ENCODE results near the gene BMAL1. TPM values are rescaled to one million over a fixed set of nuclear protein-coding genes. Genes with fewer than 3 reads are reported as not detected.

Gene BMAL1
- total and polyA plus RNA-seq, 2 of the 4 experiments (the other 2 are of a cell fraction), result 8.8 to 9.9 TPM

GRCh38 chr11:13229711-13230318 is 47.8 kb upstream of the BMAL1 start:
- peak overlapping the region; percentile 27; the same call in 1 of the 3 replicates for H2BK15ac ChIP-seq (ENCODE audit: low read depth, low read length)
- no peaks in the 10 kb centered on the region for H3K79me1 ChIP-seq (ENCODE audit: low read depth in 1 of 2, low read length in 2 of 2)
- no peaks in the 10 kb centered on the region for H3K36me3 ChIP-seq (ENCODE audit: control insufficient read depth, insufficient read depth, low read length)
- no peak overlapping the region for H2BK5ac ChIP-seq (ENCODE audit: low read depth, low read length, poor library complexity, severe bottlenecking)
- H3K4me2 ChIP-seq (ENCODE audit: low read depth, low read length), result no peak overlapping the region
- no peak for TF ChIP-seq POLR2A (IDR thresholded peaks at IDR 0.05; ENCODE audit: low read depth, low read length)
- TF ChIP-seq BHLHE40 (IDR thresholded peaks at IDR 0.05; ENCODE audit: low read depth, low read length), result no peak
- TF ChIP-seq MAZ (IDR thresholded peaks at IDR 0.05; ENCODE audit: borderline replicate concordance, low read depth, low read length), result no peak
- TF ChIP-seq RCOR1 (IDR thresholded peaks at IDR 0.05; ENCODE audit: insufficient replicate concordance, low read length), result no peak
- TF ChIP-seq, protein P1, sequence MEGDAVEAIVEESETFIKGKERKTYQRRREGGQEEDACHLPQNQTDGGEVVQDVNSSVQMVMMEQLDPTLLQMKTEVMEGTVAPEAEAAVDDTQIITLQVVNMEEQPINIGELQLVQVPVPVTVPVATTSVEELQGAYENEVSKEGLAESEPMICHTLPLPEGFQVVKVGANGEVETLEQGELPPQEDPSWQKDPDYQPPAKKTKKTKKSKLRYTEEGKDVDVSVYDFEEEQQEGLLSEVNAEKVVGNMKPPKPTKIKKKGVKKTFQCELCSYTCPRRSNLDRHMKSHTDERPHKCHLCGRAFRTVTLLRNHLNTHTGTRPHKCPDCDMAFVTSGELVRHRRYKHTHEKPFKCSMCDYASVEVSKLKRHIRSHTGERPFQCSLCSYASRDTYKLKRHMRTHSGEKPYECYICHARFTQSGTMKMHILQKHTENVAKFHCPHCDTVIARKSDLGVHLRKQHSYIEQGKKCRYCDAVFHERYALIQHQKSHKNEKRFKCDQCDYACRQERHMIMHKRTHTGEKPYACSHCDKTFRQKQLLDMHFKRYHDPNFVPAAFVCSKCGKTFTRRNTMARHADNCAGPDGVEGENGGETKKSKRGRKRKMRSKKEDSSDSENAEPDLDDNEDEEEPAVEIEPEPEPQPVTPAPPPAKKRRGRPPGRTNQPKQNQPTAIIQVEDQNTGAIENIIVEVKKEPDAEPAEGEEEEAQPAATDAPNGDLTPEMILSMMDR (conservative IDR thresholded peaks at IDR 0.05; ENCODE audit: low read depth, low read length), result no peak
- TF ChIP-seq NFE2L2 (IDR thresholded peaks at IDR 0.05; ENCODE audit: low read depth, low read length), result no peak
- TF ChIP-seq CEBPB (IDR thresholded peaks at IDR 0.05; ENCODE audit: low read depth, low read length), result no peak
- no peak for TF ChIP-seq MXI1 (IDR thresholded peaks at IDR 0.05; ENCODE audit: borderline replicate concordance, low read depth, low read length)
- TF ChIP-seq, protein P2, sequence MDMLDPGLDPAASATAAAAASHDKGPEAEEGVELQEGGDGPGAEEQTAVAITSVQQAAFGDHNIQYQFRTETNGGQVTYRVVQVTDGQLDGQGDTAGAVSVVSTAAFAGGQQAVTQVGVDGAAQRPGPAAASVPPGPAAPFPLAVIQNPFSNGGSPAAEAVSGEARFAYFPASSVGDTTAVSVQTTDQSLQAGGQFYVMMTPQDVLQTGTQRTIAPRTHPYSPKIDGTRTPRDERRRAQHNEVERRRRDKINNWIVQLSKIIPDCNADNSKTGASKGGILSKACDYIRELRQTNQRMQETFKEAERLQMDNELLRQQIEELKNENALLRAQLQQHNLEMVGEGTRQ (IDR thresholded peaks at IDR 0.05; ENCODE audit: low read depth, low read length), result no peak
- no peak for TF ChIP-seq SMC3 (IDR thresholded peaks at IDR 0.05; ENCODE audit: low read depth, low read length)
- TF ChIP-seq FOS (IDR thresholded peaks at IDR 0.05; ENCODE audit: low read depth, low read length), result no peak
- no peak for TF ChIP-seq RFX5 (IDR thresholded peaks at IDR 0.05; ENCODE audit: low read depth, low read length)
- no peak overlapping the region for H3K27ac ChIP-seq (ENCODE audit: insufficient read depth, low read length)
- H2BK120ac ChIP-seq (ENCODE audit: low read depth, low read length), result no peak overlapping the region
- ChIA-PET POLR2A (ENCODE audit: unreplicated experiment) (no interaction called here), CTCF (interaction anchor here (2.2 kb wide), 1 partner anchor 9 kb away, joined by 7 read pairs; no protein-coding TSS in a partner anchor)
- H3K9me3 ChIP-seq (ENCODE audit: control insufficient read depth, insufficient read depth, low read length), result no peaks in the 10 kb centered on the region
- H3K4ac ChIP-seq (ENCODE audit: low read depth, low read length), result no peak overlapping the region
- no peak overlapping the region for H2BK20ac ChIP-seq (ENCODE audit: low read depth, low read length)
- 14% methylated on average over 1 of the region's 2 CpGs; no CpG with 5 or more reads in 1 of the 2 experiments for WGBS, 2 experiments (ENCODE audit: extremely low coverage in 2 of 2, insufficient read length in 1 of 2)
- no peak overlapping the region for H3K9ac ChIP-seq (ENCODE audit: low read depth, low read length)
- no peak for DNase-seq
- H2AK5ac ChIP-seq (ENCODE audit: low read depth, low read length), result no peak overlapping the region
- no peak overlapping the region for H3K18ac ChIP-seq (ENCODE audit: low read depth, low read length)
- intact Hi-C loops (cut with micrococcal nuclease) (no loop called here), dilution Hi-C loops (cut with HindIII; ENCODE audit: low sequenced_read_pairs, unreplicated experiment) (no loop called here), in situ Hi-C loops (cut with MboI; ENCODE audit: low sequenced_read_pairs) (no loop called here)
- ATAC-seq (ENCODE audit: low read depth), result no peak
- BruUV-seq (replicated peaks), result no TSS peak
- H4K8ac ChIP-seq (ENCODE audit: low read depth in 2 of 2, low read length in 2 of 2), result no peak overlapping the region
- no peak overlapping the region for H3K4me3 ChIP-seq (ENCODE audit: insufficient read depth, low read depth, low read length)
- no peak overlapping the region for H2AFZ ChIP-seq (replicated peaks; ENCODE audit: low read length, poor library complexity)
- H3K23ac ChIP-seq (ENCODE audit: low read depth, low read length), result no peak overlapping the region; the same call in 1 of the 2 replicates
- H2AK9ac ChIP-seq (replicated peaks; ENCODE audit: low read depth, low read length, poor library complexity), result no peak overlapping the region
- peaks cover 6% of the 10 kb centered on the region; the same call in 1 of the 2 replicates for H3K9me1 ChIP-seq (ENCODE audit: insufficient read depth, low read length)
- H3K4me1 ChIP-seq (ENCODE audit: control insufficient read depth, insufficient read depth, low read length), result peaks cover 3% of the 10 kb centered on the region; the same call in 1 of the 2 replicates
- no peak overlapping the region for H3K14ac ChIP-seq (replicated peaks; ENCODE audit: low read depth, low read length)
- H4K91ac ChIP-seq (ENCODE audit: insufficient read depth, low read depth, low read length), result no peak overlapping the region
- H3K56ac ChIP-seq (ENCODE audit: extremely low read depth, insufficient read depth, low read length), result no peak overlapping the region
- H4K20me1 ChIP-seq (ENCODE audit: insufficient read depth, low read length), result no peaks in the 10 kb centered on the region
- no peak overlapping the region for H4K5ac ChIP-seq (ENCODE audit: low read depth, low read length)
- no peaks in the 10 kb centered on the region for H3K27me3 ChIP-seq (ENCODE audit: control insufficient read depth, insufficient read depth, low read length)

Measured in IMR-90 (cell line).